ENCODE measurements around the gene BRME1. TPM values are rescaled to one million over a fixed set of nuclear protein-coding genes. Genes with fewer than 3 reads are reported as not detected.

The BRME1 gene
- total RNA-seq, 1 donor from 2014 or later: 9.2 TPM

DNA sequence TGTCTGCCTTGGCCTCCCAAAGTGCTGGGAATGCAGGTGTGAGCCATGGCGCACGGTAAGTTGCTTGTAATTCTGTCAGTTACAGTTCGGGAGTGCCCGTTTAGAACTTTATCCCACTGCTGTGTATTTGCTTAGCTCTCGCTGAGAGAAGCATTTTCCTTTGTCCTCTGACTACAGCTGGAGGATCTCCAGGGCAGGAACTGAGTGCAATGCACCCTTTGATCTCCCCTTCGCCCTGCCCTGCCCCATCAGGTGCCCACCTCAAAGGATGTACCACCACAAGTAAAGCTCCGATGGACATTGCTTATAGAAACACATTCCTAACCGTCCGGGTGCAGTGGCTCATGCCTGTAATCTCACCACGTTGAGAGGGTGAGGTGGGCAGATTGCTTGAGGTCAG is 6.5 kb downstream of the BRME1 start:
- Mint-ChIP-seq H3K4me3 (no peak overlapping the region), H3K27me3 (no peaks in the 10 kb centered on the region), H3K4me1 (ENCODE audit: unreplicated experiment) (no peaks in the 10 kb centered on the region), H3K36me3 (no peaks in the 10 kb centered on the region), H3K27ac (peak overlapping the region; percentile 16), H3K9me3 (no peaks in the 10 kb centered on the region)
- DNase-seq (ENCODE audit: extremely low spot score, unreplicated experiment): no peak
- no peak for TF ChIP-seq CTCF (conservative IDR thresholded peaks at IDR 0.05)

DNA sequence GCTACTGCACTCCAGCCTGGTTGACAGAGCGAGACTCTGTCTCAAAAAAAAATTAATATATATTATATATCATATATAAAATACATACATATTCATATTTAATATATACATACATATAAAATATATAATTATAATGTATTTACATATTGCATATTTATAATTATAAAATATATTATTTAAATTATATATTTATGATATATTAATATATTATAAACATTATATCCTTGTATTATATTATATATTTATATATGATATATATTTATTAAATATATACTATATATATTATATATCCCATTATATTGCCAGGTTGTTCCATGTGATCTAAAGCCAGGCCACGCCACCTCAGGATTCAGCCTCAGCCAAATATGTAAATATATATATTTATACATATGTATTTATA is 9.7 kb downstream of the BRME1 start:
- Mint-ChIP-seq H3K4me1 (ENCODE audit: unreplicated experiment) (no peaks in the 10 kb centered on the region), H3K27me3 (no peaks in the 10 kb centered on the region), H3K9me3 (no peaks in the 10 kb centered on the region), H3K27ac (no peak overlapping the region), H3K36me3 (no peaks in the 10 kb centered on the region), H3K4me3 (no peak overlapping the region)
- no peak for DNase-seq (ENCODE audit: extremely low spot score, unreplicated experiment)
- TF ChIP-seq CTCF (conservative IDR thresholded peaks at IDR 0.05): no peak

GRCh38 chr19:13894552-13894951 is 11.4 kb downstream of the BRME1 start:
- TF ChIP-seq CTCF (conservative IDR thresholded peaks at IDR 0.05): no peak
- no peak for DNase-seq (ENCODE audit: extremely low spot score, unreplicated experiment)
- Mint-ChIP-seq H3K4me3 (no peak overlapping the region), H3K9me3 (no peaks in the 10 kb centered on the region), H3K27ac (no peak overlapping the region), H3K27me3 (no peaks in the 10 kb centered on the region), H3K4me1 (ENCODE audit: unreplicated experiment) (no peaks in the 10 kb centered on the region), H3K36me3 (no peaks in the 10 kb centered on the region)

DNA sequence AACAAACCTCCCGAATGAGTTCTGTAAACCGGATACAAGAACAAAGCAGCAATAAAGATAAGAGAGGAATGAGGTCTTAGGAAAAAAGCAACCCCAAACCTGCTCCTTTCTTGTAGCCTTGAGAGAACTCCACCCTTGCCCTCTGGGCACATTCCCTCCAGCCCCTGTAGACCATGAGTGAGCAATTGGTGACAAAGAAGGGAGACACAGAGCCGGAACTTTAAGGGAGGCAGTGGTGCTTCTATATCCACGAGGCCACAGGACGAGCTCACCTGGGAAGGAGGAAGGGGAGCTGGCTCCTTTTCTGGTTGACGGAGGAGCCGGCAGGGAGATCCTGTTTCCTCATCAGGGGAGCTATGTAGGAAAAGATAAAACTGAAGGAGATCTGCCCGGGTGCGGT is 13.0 kb downstream of the BRME1 start:
- no peaks in the 10 kb centered on the region for H3K27me3 Mint-ChIP-seq
- TF ChIP-seq CTCF (conservative IDR thresholded peaks at IDR 0.05): no peak
- no peak for DNase-seq (ENCODE audit: extremely low spot score, unreplicated experiment)

DNA sequence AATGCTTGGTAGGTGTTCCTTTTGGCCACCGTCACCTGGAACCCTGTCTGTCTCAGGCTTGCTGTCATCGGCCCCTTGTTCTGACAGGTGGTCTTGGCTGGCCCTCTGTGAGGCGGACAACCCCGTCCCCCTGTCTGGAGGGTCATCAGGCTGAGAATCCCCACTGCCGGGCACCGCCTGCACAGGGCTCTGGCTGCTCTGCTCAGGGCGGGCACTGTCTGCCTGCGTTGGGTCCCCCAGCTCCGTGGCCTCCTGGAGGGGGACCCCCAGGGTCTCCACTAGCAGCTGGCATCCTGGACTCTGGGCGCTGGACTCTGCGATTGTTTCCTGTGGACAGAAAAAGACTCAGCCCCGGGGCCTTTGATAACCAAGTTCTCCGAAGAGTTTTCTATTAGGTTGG is 15.8 kb downstream of the BRME1 start:
- H3K4me1 Mint-ChIP-seq (ENCODE audit: unreplicated experiment): no peaks in the 10 kb centered on the region
- no peaks in the 10 kb centered on the region for H3K9me3 Mint-ChIP-seq
- no peaks in the 10 kb centered on the region for H3K36me3 Mint-ChIP-seq
- DNase-seq (ENCODE audit: extremely low spot score, unreplicated experiment): no peak
- no peak overlapping the region for H3K27ac Mint-ChIP-seq
- H3K4me3 Mint-ChIP-seq: no peak overlapping the region
- H3K27me3 Mint-ChIP-seq: no peaks in the 10 kb centered on the region
- no peak for TF ChIP-seq CTCF (conservative IDR thresholded peaks at IDR 0.05)

More for the DNA sequence above, 13.0 kb downstream of the BRME1 start:
- Mint-ChIP-seq H3K4me3 (no peak overlapping the region), H3K4me1 (ENCODE audit: unreplicated experiment) (no peaks in the 10 kb centered on the region), H3K27ac (no peak overlapping the region), H3K36me3 (no peaks in the 10 kb centered on the region), H3K9me3 (no peaks in the 10 kb centered on the region)

- H3K36me3 Mint-ChIP-seq: no peaks in the 10 kb centered on the region
- H3K27ac Mint-ChIP-seq: no peak overlapping the region
- no peak for TF ChIP-seq CTCF (conservative IDR thresholded peaks at IDR 0.05)
- H3K4me3 Mint-ChIP-seq: no peak overlapping the region
- no peak for DNase-seq (ENCODE audit: extremely low spot score, unreplicated experiment)
- H3K4me1 Mint-ChIP-seq (ENCODE audit: unreplicated experiment): peaks cover 4% of the 10 kb centered on the region
- H3K27me3 Mint-ChIP-seq: no peaks in the 10 kb centered on the region
- no peaks in the 10 kb centered on the region for H3K9me3 Mint-ChIP-seq
These were observed 17.6 kb downstream of the BRME1 start for GRCh38 chr19:13888281-13888680.
